Effector memory CD8-positive, alpha-beta T cell (primary cell): ENCODE measurements around the gene G0S2.

Experiments
- ATAC-seq: fragments of 150-1000 bp; cut with Tn5 transposase; replicated peaks from 2 replicates; pipeline ENCODE4 v1.10.0; 2021; ENCODE audit warnings: mild to moderate bottlenecking, moderate library complexity
- DNase-seq, 3 experiments: peaks; one replicate each; pipeline ENCODE4 v3.0.0; 2021
- H3K27ac Mint-ChIP-seq, 2 donors: one replicate each; pipeline ENCODE4 v1.8.0; 2022; ENCODE audit warnings: mild to moderate bottlenecking in 2 of 2, mixed read lengths in 2 of 2, moderate library complexity in 2 of 2
- H3K27me3 Mint-ChIP-seq, 2 donors: one replicate each; pipeline ENCODE4 v1.8.0; 2022; ENCODE audit warnings: mixed read lengths in 2 of 2
- H3K36me3 Mint-ChIP-seq: one replicate; pipeline ENCODE4 v1.8.0; 2022; ENCODE audit warnings: mild to moderate bottlenecking, moderate library complexity, mixed read lengths; ENCODE audit not compliant: insufficient read depth
- H3K4me1 Mint-ChIP-seq, 2 donors: one replicate each; pipeline ENCODE4 v1.8.0; 2022; ENCODE audit warnings: low read depth in 2 of 2, mixed read lengths in 2 of 2
- H3K4me3 Mint-ChIP-seq, 2 donors: one replicate each; pipeline ENCODE4 v1.8.0; 2022; ENCODE audit warnings: mild to moderate bottlenecking in 2 of 2, mixed read lengths in 2 of 2, moderate library complexity in 2 of 2
- H3K9me3 Mint-ChIP-seq, 2 donors: one replicate each; pipeline ENCODE4 v1.8.0; 2022; ENCODE audit warnings: mixed read lengths in 2 of 2

Gene G0S2

GRCh38 chr1:209723265-209723664 is 48.1 kb downstream of the G0S2 start:
- H3K4me3 Mint-ChIP-seq: no peak overlapping the region
- H3K4me1 Mint-ChIP-seq: peaks cover 2 to 3% of the 10 kb centered on the region in 2 donors
- no peak overlapping the region for H3K27ac Mint-ChIP-seq

GRCh38 chr1:209723756-209724693 is 48.8 kb downstream of the G0S2 start:
- Mint-ChIP-seq H3K4me3 (no peak overlapping the region), H3K36me3 (peaks cover 5% of the 10 kb centered on the region), H3K27ac (no peak overlapping the region), H3K4me1 (peaks cover 2 to 3% of the 10 kb centered on the region in 2 donors), H3K9me3 (no peaks in the 10 kb centered on the region), H3K27me3 (no peaks in the 10 kb centered on the region)
- ATAC-seq: no peak
- DNase-seq: no peak

More at GRCh38 chr1:209723265-209723664, 48.1 kb downstream of the G0S2 start:
- Mint-ChIP-seq H3K9me3 (no peaks in the 10 kb centered on the region), H3K27me3 (no peaks in the 10 kb centered on the region), H3K36me3 (peaks cover 5% of the 10 kb centered on the region)
- ATAC-seq: no peak
- no peak for DNase-seq
